Measurements from ENCODE around the gene PADI4. TPM values are rescaled to one million over a fixed set of nuclear protein-coding genes. Genes with fewer than 3 reads are reported as not detected.

PADI4 gene
- total RNA-seq, 4 donors from 2014 or later: not detected

DNA sequence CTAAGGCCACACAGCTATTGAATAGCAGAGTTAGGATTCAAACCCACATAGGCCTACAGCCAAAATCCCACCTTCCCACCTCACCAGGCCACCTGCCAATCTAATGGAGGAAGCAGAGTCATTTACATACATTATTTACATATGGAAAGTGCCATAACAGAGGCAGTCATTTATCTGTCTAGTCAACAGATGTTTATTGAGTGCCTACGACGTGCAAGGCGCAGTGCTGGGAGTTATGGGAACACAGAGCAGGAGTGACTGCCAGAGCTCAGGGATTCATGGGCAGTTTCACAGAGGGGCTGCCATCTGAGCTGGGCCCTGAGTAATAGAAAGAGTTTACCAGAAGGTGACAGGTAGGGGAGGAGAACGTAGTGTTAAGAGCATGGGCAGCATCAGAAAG lies 53.7 kb downstream of the PADI4 start:
- no peak overlapping the region for H3K27ac ChIP-seq
- TF ChIP-seq POLR2A (IDR thresholded peaks at IDR 0.05): no peak
- TF ChIP-seq, protein P1, sequence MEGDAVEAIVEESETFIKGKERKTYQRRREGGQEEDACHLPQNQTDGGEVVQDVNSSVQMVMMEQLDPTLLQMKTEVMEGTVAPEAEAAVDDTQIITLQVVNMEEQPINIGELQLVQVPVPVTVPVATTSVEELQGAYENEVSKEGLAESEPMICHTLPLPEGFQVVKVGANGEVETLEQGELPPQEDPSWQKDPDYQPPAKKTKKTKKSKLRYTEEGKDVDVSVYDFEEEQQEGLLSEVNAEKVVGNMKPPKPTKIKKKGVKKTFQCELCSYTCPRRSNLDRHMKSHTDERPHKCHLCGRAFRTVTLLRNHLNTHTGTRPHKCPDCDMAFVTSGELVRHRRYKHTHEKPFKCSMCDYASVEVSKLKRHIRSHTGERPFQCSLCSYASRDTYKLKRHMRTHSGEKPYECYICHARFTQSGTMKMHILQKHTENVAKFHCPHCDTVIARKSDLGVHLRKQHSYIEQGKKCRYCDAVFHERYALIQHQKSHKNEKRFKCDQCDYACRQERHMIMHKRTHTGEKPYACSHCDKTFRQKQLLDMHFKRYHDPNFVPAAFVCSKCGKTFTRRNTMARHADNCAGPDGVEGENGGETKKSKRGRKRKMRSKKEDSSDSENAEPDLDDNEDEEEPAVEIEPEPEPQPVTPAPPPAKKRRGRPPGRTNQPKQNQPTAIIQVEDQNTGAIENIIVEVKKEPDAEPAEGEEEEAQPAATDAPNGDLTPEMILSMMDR (IDR thresholded peaks at IDR 0.05): no peak

GRCh38 chr1:17363351-17363750 lies 55.4 kb downstream of the PADI4 start:
- Histone ChIP-seq H3K27me3 (no peaks in the 10 kb centered on the region), H3K9me3 (no peaks in the 10 kb centered on the region)

More for the DNA sequence above, 53.7 kb downstream of the PADI4 start:
- H3K9me3 ChIP-seq: no peaks in the 10 kb centered on the region
- no peaks in the 10 kb centered on the region for H3K27me3 ChIP-seq
- DNase-seq: peak in 1 of 3 donors; percentile 8
- H3K4me1 ChIP-seq: no peaks in the 10 kb centered on the region
- H3K36me3 ChIP-seq: no peaks in the 10 kb centered on the region
- no peak overlapping the region for H3K4me3 ChIP-seq

DNA sequence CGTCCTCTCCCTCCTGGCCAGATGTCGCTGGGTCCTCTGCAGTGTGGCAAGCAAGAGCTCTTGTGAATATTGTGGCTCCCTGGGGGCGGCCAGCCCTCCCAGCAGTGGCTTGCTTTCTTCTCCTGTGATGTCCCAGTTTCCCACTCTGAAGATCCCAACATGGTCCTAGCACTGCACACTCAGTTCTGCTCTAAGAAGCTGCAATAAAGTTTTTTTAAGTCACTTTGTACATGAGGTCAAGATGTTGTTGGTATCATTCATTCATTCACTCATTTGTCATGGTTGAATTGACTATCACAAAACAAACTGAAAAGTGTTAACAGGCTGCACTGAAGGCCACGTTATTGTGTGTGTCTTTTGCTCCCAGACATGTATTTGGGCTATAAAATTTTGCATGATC lies 55.8 kb downstream of the PADI4 start:
- no peaks in the 10 kb centered on the region for H3K4me1 ChIP-seq
- H3K4me3 ChIP-seq: no peak overlapping the region
- H3K27ac ChIP-seq: no peak overlapping the region
- TF ChIP-seq, protein P1 (IDR thresholded peaks at IDR 0.05): no peak
- no peak for TF ChIP-seq POLR2A (IDR thresholded peaks at IDR 0.05)
- no peaks in the 10 kb centered on the region for H3K27me3 ChIP-seq
- no peak for DNase-seq
- H3K36me3 ChIP-seq: no peaks in the 10 kb centered on the region
- H3K9me3 ChIP-seq: no peaks in the 10 kb centered on the region

More at GRCh38 chr1:17363351-17363750, 55.4 kb downstream of the PADI4 start:
- no peaks in the 10 kb centered on the region for H3K36me3 ChIP-seq
- peak in 1 of 3 donors; percentile 34 for DNase-seq
- no peak overlapping the region for H3K4me3 ChIP-seq
- no peaks in the 10 kb centered on the region for H3K4me1 ChIP-seq
- no peak for TF ChIP-seq POLR2A (IDR thresholded peaks at IDR 0.05)
- TF ChIP-seq, protein P1 (IDR thresholded peaks at IDR 0.05): no peak
- H3K27ac ChIP-seq: no peak overlapping the region

GRCh38 chr1:17365293-17365692 lies 57.3 kb downstream of the PADI4 start:
- H3K4me3 ChIP-seq: no peak overlapping the region
- no peak for DNase-seq
- TF ChIP-seq, protein P1 (IDR thresholded peaks at IDR 0.05): no peak
- no peak for TF ChIP-seq POLR2A (IDR thresholded peaks at IDR 0.05)
- no peak overlapping the region for H3K27ac ChIP-seq
- H3K36me3 ChIP-seq: no peaks in the 10 kb centered on the region
- H3K27me3 ChIP-seq: no peaks in the 10 kb centered on the region
- no peaks in the 10 kb centered on the region for H3K9me3 ChIP-seq
- no peaks in the 10 kb centered on the region for H3K4me1 ChIP-seq

DNA sequence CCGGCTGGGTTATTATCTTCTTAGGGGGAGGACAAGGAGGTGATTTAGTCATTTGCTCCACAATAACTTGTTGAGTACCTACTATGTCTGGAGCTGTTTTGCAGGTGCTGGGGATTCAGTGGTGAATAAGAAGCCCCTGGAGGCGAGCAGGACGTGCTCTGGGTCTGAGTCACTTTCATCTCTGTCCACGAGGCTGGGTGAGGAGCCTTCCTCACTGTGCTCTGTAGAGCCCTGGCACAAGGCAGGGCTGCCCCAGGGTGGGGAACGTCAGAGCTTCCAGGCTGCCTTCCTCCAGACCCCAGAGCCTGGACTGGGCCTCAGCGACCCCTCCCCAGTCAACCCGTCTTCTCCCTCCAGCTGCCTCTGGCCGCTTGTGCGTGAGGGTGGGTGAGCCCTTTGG lies 61.5 kb downstream of the PADI4 start:
- no peak for TF ChIP-seq POLR2A (IDR thresholded peaks at IDR 0.05)
- TF ChIP-seq, protein P1 (IDR thresholded peaks at IDR 0.05): no peak
- H3K36me3 ChIP-seq: no peaks in the 10 kb centered on the region
- H3K27me3 ChIP-seq: no peaks in the 10 kb centered on the region
- DNase-seq: no peak
- H3K9me3 ChIP-seq: no peaks in the 10 kb centered on the region
- H3K4me3 ChIP-seq: no peak overlapping the region
- no peaks in the 10 kb centered on the region for H3K4me1 ChIP-seq
- H3K27ac ChIP-seq: no peak overlapping the region

DNA sequence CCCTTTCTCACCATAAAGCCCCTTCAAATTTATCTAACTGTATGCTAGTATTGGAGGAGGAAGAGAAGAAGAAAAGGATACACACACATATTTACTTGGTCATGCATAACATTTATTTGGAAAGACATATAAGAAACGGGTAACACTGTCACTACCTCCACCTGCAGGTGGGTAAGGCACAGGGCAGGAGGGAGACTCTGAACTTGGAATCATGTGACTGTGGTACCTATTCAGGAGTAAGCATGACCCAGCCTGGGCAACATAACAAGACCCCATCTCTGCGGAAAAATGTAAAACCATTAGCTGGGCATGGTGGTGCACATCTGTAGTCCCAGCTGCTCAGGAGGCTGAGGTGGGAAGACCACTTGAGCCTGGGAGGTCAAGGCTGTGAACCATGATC lies 62.6 kb downstream of the PADI4 start:
- H3K27me3 ChIP-seq: no peaks in the 10 kb centered on the region
- H3K9me3 ChIP-seq: no peaks in the 10 kb centered on the region
- no peak for DNase-seq
- TF ChIP-seq POLR2A (IDR thresholded peaks at IDR 0.05): no peak
- TF ChIP-seq, protein P1 (IDR thresholded peaks at IDR 0.05): peak in 4 of 6 experiments; percentile 18 to 40 (median 31)
- no peak overlapping the region for H3K27ac ChIP-seq
- no peaks in the 10 kb centered on the region for H3K4me1 ChIP-seq
- no peak overlapping the region for H3K4me3 ChIP-seq
- no peaks in the 10 kb centered on the region for H3K36me3 ChIP-seq

All from Peyer's patch (tissue), 4 donors.